ENCODE measurements around the gene ISG20. TPM values are rescaled to one million over a fixed set of nuclear protein-coding genes. Genes with fewer than 3 reads are reported as not detected.
A peak's percentile ranks its signal among the peaks of the same experiment; 100 is the strongest.

Gene ISG20
- total RNA-seq, 1 experiment from 2014 or later = 9.7 TPM

DNA sequence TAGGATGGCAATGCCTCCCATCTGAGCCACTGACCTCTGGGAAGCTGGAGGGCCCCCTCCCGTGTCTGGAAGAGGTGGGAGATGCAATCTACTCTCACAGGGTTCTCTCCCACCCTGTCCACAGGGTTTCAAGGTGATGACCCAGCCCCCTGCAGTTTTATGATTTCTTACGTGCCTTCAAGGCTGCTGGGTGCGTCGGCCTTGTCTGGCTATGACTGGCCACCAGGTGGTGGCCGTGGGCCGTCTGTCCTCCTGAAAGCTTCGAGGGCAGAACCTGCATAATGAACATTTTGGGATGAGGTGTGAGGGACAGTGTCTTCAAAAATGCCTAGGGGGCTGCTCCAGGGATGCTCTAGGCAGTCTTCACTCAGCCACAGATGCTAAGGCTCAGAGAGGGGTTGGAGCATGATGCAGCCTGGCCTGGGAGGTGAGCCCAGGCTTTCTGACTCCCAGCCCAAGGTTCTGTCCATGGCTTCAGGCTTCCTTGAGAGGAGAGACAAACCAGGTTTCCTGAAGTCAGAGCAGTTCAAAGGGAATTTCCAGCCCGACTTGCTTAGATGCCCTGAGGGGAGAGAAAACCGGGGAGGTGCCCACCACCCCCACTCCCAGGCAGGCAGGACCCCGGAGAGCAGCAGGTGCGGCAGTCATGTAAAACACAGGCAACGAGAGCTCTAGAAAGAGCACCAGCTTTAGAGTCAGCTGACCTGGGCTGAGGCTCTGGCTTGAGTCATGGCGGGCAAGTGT, 18.7 kb downstream of the ISG20 start:
- Mint-ChIP-seq H3K4me1 (ENCODE audit: insufficient read depth, unreplicated experiment) (peaks cover 50% of the 10 kb centered on the region), H3K27me3 (ENCODE audit: insufficient read depth, unreplicated experiment) (no peaks in the 10 kb centered on the region), H3K36me3 (ENCODE audit: insufficient read depth, unreplicated experiment) (no peaks in the 10 kb centered on the region), H3K27ac (ENCODE audit: low read depth, unreplicated experiment) (no peak overlapping the region), H3K9me3 (ENCODE audit: unreplicated experiment) (no peaks in the 10 kb centered on the region), H3K4me3 (ENCODE audit: unreplicated experiment) (no peak overlapping the region)
- peak; percentile 65 for DNase-seq (ENCODE audit: unreplicated experiment)
- POLR2A ChIA-PET = interaction anchor here (0.7 to 0.8 kb wide), 3 partner anchors 13 to 177 kb away, joined by 3 to 4 read pairs (median 3); no protein-coding TSS in a partner anchor
- CTCF ChIA-PET = interaction anchor here (0.6 to 5.2 kb wide), 46 partner anchors 9 to 525 kb away, joined by 3 to 35 read pairs (median 4); no protein-coding TSS in a partner anchor
- TF ChIP-seq, protein P1, sequence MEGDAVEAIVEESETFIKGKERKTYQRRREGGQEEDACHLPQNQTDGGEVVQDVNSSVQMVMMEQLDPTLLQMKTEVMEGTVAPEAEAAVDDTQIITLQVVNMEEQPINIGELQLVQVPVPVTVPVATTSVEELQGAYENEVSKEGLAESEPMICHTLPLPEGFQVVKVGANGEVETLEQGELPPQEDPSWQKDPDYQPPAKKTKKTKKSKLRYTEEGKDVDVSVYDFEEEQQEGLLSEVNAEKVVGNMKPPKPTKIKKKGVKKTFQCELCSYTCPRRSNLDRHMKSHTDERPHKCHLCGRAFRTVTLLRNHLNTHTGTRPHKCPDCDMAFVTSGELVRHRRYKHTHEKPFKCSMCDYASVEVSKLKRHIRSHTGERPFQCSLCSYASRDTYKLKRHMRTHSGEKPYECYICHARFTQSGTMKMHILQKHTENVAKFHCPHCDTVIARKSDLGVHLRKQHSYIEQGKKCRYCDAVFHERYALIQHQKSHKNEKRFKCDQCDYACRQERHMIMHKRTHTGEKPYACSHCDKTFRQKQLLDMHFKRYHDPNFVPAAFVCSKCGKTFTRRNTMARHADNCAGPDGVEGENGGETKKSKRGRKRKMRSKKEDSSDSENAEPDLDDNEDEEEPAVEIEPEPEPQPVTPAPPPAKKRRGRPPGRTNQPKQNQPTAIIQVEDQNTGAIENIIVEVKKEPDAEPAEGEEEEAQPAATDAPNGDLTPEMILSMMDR (IDR thresholded peaks at IDR 0.05; ENCODE audit: unreplicated experiment) = peak; percentile 85
- intact Hi-C loops (cut with micrococcal nuclease) = loop anchor here (1.0 to 10.0 kb wide), 6 partner anchors 44 to 360 kb away; partner anchors contain the start of gene ACAN
- BruUV-seq (replicated peaks) = no TSS peak

DNA sequence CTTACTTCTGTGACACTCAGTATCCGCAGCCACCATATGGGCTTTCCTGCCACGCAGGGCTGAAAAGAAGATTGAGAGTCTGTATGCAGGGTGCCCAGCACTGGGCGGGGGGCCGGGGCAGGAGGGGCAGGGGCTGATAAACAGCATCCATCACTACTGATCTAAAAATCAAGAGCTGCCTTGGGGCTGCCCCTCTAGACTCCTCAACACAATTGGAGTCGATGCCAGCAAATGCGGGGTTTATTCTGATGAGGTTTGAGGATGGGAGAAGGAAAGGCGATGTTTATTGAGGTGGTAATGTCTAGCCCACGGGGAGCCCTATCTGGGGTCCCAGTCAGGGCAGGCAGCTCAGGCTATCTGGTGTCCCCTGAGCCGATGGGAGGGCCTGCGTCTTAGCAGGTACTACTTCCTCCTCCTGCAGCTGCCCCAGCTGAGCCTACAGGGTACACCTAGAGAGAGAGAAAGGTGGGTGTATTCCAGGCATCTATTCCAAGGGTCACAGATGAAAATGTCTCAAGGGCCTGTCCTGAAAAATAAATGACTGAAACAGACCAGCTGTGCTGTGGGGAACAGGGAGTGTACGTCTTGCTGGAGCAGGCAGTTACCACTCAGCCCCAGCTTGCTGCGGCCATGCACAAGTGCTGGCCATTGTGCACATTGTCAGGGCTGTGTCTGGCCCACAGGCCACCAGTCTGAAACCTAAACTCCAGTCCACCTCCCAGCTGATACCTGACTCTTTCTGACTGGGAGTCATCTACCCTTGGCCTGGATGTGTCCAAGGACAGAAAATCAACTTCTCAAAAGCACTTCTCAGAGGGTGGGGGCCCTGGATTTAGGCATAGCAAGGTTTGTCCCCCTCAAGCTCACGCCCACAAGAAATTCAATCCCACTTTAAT, 19.5 kb downstream of the ISG20 start:
- H3K4me1 Mint-ChIP-seq (ENCODE audit: insufficient read depth, unreplicated experiment) = peaks cover 46% of the 10 kb centered on the region
- intact Hi-C loops (cut with micrococcal nuclease) = loop anchor here (5.0 to 10.0 kb wide), 2 partner anchors 146 to 219 kb away; partner anchors contain the start of gene ACAN
- H3K27me3 Mint-ChIP-seq (ENCODE audit: insufficient read depth, unreplicated experiment) = no peaks in the 10 kb centered on the region
- TF ChIP-seq, protein P1 (IDR thresholded peaks at IDR 0.05; ENCODE audit: unreplicated experiment) = no peak
- peak overlapping the region; percentile 26 for H3K27ac Mint-ChIP-seq (ENCODE audit: low read depth, unreplicated experiment)
- ChIA-PET CTCF (interaction anchor here (0.5 to 5.2 kb wide), 44 partner anchors 9 to 524 kb away, joined by 3 to 35 read pairs (median 4); no protein-coding TSS in a partner anchor), POLR2A (interaction anchor here (0.9 to 1.6 kb wide), 3 partner anchors 20 to 237 kb away, joined by 3 read pairs; partner anchors contain the start of gene ISG20)
- no peaks in the 10 kb centered on the region for H3K9me3 Mint-ChIP-seq (ENCODE audit: unreplicated experiment)
- DNase-seq (ENCODE audit: unreplicated experiment) = no peak
- no peak overlapping the region for H3K4me3 Mint-ChIP-seq (ENCODE audit: unreplicated experiment)
- BruUV-seq (replicated peaks) = no TSS peak
- H3K36me3 Mint-ChIP-seq (ENCODE audit: insufficient read depth, unreplicated experiment) = no peaks in the 10 kb centered on the region

DNA sequence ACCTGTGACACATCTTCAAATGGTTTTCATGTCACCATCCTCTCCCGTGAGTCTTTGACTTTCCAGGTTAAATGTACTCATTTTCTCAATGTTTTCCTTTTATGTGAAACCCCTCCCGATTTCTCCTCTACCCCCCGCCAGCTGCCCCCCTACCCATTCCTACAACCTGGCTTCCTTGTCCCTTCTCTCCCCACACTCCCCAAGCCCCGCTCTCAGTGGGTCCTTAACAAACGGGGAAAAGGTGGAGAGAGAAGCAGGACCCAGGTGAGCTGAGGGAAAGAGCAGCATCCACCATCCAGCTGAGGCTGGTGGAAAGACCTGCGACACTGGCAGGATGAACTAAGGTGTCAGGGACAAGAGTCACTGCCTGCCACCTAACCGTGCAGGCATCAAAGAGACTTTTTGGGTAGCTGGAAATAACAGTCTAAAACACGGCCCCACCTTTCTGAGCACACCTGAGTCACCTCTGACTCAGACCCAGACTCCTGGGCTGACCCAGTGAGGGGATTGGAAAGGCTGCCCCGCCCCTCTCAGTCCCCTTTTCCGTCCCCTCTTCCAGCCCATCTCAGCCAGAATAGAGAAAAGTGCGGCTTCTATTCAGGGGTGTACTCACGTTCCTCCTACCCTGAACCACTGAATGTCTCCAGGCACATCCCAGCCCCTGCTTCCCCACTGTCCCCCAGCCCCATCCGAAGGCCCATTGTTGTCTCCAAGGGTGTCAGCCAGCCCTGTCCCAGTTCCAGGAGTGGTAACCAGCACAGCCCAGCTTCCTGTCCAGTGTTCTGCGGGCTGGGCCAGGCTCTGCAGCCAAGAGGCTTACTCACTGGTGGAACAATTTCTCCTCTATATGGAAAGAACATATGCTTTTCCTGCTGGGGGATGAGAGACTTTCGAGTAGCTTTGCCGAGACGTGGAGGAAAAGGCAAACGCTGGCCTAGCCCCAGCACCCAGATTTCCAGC, 20.4 kb downstream of the ISG20 start:
- intact Hi-C loops (cut with micrococcal nuclease) = loop anchor here (5.0 to 10.0 kb wide), 2 partner anchors 146 to 218 kb away; partner anchors contain the start of gene ACAN
- no peaks in the 10 kb centered on the region for H3K9me3 Mint-ChIP-seq (ENCODE audit: unreplicated experiment)
- no TSS peak for BruUV-seq (replicated peaks)
- peak; percentile 80 for DNase-seq (ENCODE audit: unreplicated experiment)
- peaks cover 46% of the 10 kb centered on the region for H3K4me1 Mint-ChIP-seq (ENCODE audit: insufficient read depth, unreplicated experiment)
- ChIA-PET CTCF (interaction anchor here (0.6 to 5.2 kb wide), 25 partner anchors 8 to 512 kb away, joined by 3 to 35 read pairs (median 4); no protein-coding TSS in a partner anchor), POLR2A (interaction anchor here (0.7 to 1.6 kb wide), 6 partner anchors 21 to 241 kb away, joined by 3 to 4 read pairs (median 3); partner anchors contain the start of gene ISG20)
- no peaks in the 10 kb centered on the region for H3K27me3 Mint-ChIP-seq (ENCODE audit: insufficient read depth, unreplicated experiment)
- peak overlapping the region; percentile 26 for H3K27ac Mint-ChIP-seq (ENCODE audit: low read depth, unreplicated experiment)
- TF ChIP-seq, protein P1 (IDR thresholded peaks at IDR 0.05; ENCODE audit: unreplicated experiment) = no peak
- no peaks in the 10 kb centered on the region for H3K36me3 Mint-ChIP-seq (ENCODE audit: insufficient read depth, unreplicated experiment)
- peak overlapping the region; percentile 18 for H3K4me3 Mint-ChIP-seq (ENCODE audit: unreplicated experiment)

All from MCF 10A (cell line).